Sigmoid colon (tissue), 7 donors: Measurements from ENCODE around the gene ADGRF3. TPM values are rescaled to one million over a fixed set of nuclear protein-coding genes. Genes with fewer than 3 reads are reported as not detected.
"Not testable (repeated sequence)": the region's sequence is repeated elsewhere in the genome, so short reads cannot be mapped to it uniquely, and the experiment has no call there.

Experiments
- DNase-seq: peaks from one replicate; pipeline ENCODE4 v3.0.0-alpha.2; 2019
- H3K27ac ChIP-seq, 4 donors: fragments of 200-600 bp; sonication (generic); one replicate each; pipeline ENCODE4 v1.5.1; 2016 to 2019; ENCODE audit warnings: mild to moderate bottlenecking in 1 of 4
- H3K27me3 ChIP-seq, 3 donors: fragments of 200-600 bp; sonication (generic); one replicate each; pipeline ENCODE4 v1.5.1; 2019; ENCODE audit warnings: mild to moderate bottlenecking in 1 of 3
- H3K36me3 ChIP-seq, 4 donors: fragments of 200-600 bp; sonication (generic); one replicate each; pipeline ENCODE4 v1.5.1; 2016 to 2019
- H3K4me1 ChIP-seq, 4 donors: fragments of 200-600 bp; sonication (generic); one replicate each; pipeline ENCODE4 v1.5.1; 2017 to 2019
- H3K4me3 ChIP-seq, 4 donors: fragments of 200-600 bp; sonication (generic); one replicate each; pipeline ENCODE4 v1.5.1; 2017 to 2019; ENCODE audit warnings: mild to moderate bottlenecking in 2 of 4, moderate library complexity in 1 of 4
- H3K9me3 ChIP-seq, 4 donors: fragments of 200-600 bp in 3 of 4; sonication (generic) in 3 of 4; one replicate each; pipeline versions ENCODE4 v1.5.1 to v1.6.1; 2013 to 2019
- EP300 ChIP-seq, 4 donors: sonication (generic); formaldehyde crosslinking; IDR thresholded peaks; one replicate each; pipeline ENCODE4 v1.6.1; 2017; ENCODE audit warnings: antibody characterized with exemption in 4 of 4
- POLR2A ChIP-seq, 2 donors: fragments of 450-650 bp; IDR thresholded peaks; one replicate each; pipeline ENCODE4 v1.6.1; 2016; ENCODE audit warnings: antibody characterized with exemption in 2 of 2, mild to moderate bottlenecking in 2 of 2, moderate library complexity in 2 of 2
- POLR2AphosphoS5 ChIP-seq, 4 donors: sonication (generic); formaldehyde crosslinking; IDR thresholded peaks; one replicate each; pipeline ENCODE4 v1.6.1; 2017; ENCODE audit warnings: antibody characterized with exemption in 4 of 4
- WGBS, 2 donors: extraction: QIAGEN DNeasy Blood & Tissue Kit; methylation state at CpG; one replicate each; pipeline ENCODE4 v1.1.7; 2013; 5-methylcytosine and 5-hydroxymethylcytosine counted together
- intact Hi-C: fragments of 100-400 bp; cut with DNase I; formaldehyde crosslinking; loops from one replicate; pipeline ENCODE4 v1.15.1; 2023
- polyA plus RNA-seq, 3 donors: library from polyadenylated mRNA; stranded (reverse); fragments of 200-250 nt; gene quantifications; one replicate each; pipeline ENCODE4 v1.2.3, GENCODE V29; 2013
- total RNA-seq, 4 donors: library from RNA; depleted of rRNA; stranded (reverse); fragments of >200 nt; gene quantifications; one replicate each; pipeline ENCODE4 v1.1.0, GENCODE V29; 2016
- TF ChIP-seq, protein P1 (sequence below), 4 experiments: fragments of 450-650 bp in 3 of 4; fragments of 200-600 bp in 1 of 4; IDR thresholded peaks; one replicate each; pipeline ENCODE4 v1.5.1; 2016 to 2019; ENCODE audit warnings: antibody characterized with exemption in 4 of 4, mild to moderate bottlenecking in 3 of 4, moderate library complexity in 2 of 4
- donor health status: healthy with polysubstance abuse.
- donor health status: Bipolar disorder and iron deficiency.
- donor health status: healthy.

The ADGRF3 gene
- total and polyA plus RNA-seq, 7 donors: 0.26 to 0.60 (median 0.28) TPM; not detected in 4

DNA sequence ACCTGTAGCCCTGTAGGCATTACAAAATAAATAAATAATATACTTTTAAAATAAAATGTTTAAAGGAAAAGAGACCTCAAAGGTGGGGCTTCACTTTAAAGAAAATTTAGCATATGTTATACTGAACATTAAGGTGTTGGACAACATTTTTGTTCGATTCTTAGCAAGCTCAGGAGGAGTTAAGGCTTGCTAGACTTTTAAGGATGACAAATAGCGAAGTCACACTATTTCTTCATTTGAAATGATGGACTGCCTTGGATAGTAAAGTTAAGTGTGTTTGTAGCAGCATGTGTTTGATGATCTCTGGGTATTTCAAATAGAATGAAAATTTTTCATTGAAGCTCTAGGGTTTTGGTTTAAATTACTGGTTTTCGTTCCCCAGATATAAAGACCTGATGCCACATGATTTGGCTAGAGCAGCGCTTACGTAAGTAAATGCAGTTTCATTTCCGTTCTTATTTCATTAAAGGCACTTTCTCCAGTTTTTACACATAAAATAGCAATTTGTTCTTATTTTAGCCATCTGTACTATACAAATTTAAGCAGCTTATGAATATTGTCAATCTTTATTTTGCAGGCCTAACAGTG, 76.9 kb downstream of the ADGRF3 start:
- Histone ChIP-seq H3K27me3 (no peaks in the 10 kb centered on the region), H3K9me3 (no peaks in the 10 kb centered on the region), H3K4me3 (no peak overlapping the region), H3K27ac (peak overlapping the region in 2 of 4 donors; percentile 24 to 59), H3K36me3 (peaks cover 0 to 36% (median 0%) of the 10 kb centered on the region in 4 donors), H3K4me1 (peaks cover 0 to 17% (median 13%) of the 10 kb centered on the region in 4 donors)
- TF ChIP-seq POLR2AphosphoS5 (IDR thresholded peaks at IDR 0.05): no peak
- intact Hi-C loops: no loop called here
- 89 to 93% methylated on average over 6 of the region's 6 CpGs for WGBS, 2 donors
- no peak for DNase-seq

DNA sequence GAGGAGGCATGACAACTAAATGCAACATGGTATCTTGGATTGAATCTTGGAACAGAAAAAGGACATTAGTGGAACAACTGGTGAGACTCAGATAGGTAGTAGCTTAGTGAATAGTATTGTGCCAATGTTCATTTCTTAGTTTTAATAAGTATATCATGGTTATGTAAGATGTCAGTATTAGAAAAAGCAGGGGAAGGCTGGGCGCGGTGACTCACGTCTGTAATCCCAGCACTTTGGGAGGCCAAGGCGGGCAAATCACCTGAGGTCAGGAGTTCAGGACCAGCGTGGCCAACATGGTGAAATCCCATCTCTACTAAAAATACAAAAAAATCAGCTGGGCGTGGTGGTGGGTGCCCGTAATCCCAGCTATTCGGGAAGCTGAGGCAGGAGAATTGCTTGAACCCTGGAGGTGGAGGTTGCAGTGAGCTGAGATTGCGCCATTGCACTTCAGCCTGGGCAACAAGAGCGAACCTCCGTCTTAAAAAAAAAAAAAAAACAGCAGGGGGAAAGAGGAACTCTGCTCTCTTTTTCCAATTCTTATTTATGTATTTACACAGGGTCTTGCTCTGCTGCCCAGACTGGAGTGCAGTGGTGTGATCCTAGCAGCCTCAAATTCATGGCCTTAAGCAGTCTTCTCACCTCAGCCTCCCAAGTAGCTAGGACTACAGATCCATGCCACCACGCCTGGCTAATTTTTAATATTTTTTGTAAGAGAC, 77.8 kb downstream of the ADGRF3 start:
- intact Hi-C loops, H3K4me1 ChIP-seq, DNase-seq, H3K4me3 ChIP-seq, H3K9me3 ChIP-seq, H3K27me3 ChIP-seq: not testable (repeated sequence)
- H3K36me3 ChIP-seq: peaks cover 0 to 43% (median 0%) of the 10 kb centered on the region in 4 donors
- 92 to 93% methylated on average over 12 of the region's 12 CpGs for WGBS, 2 donors
- H3K27ac ChIP-seq: peak overlapping the region in 2 of 4 donors; percentile 24 to 42

DNA sequence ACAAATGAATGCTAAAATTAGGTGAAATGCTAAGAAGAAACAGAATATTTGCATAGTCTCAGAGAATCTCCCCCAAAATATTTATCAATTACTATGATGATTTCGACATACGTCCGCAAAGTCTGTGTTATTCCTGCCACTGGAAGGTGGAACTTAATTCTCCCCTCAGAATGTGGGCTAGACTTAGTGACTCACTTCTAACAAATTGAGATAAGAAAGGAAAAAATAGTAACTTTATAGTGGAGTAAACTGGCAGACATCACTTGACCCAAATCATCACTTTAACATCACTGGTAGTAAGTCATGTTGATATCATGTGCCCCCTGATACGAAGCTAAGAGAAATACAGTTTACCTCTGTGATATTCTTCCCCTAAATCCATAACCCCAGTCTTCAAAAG, 78.4 kb downstream of the ADGRF3 start:
- H3K9me3 ChIP-seq: no peaks in the 10 kb centered on the region
- no peak overlapping the region for H3K4me3 ChIP-seq
- TF ChIP-seq, protein P1, sequence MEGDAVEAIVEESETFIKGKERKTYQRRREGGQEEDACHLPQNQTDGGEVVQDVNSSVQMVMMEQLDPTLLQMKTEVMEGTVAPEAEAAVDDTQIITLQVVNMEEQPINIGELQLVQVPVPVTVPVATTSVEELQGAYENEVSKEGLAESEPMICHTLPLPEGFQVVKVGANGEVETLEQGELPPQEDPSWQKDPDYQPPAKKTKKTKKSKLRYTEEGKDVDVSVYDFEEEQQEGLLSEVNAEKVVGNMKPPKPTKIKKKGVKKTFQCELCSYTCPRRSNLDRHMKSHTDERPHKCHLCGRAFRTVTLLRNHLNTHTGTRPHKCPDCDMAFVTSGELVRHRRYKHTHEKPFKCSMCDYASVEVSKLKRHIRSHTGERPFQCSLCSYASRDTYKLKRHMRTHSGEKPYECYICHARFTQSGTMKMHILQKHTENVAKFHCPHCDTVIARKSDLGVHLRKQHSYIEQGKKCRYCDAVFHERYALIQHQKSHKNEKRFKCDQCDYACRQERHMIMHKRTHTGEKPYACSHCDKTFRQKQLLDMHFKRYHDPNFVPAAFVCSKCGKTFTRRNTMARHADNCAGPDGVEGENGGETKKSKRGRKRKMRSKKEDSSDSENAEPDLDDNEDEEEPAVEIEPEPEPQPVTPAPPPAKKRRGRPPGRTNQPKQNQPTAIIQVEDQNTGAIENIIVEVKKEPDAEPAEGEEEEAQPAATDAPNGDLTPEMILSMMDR (IDR thresholded peaks at IDR 0.05): no peak
- TF ChIP-seq POLR2A (IDR thresholded peaks at IDR 0.05): no peak
- TF ChIP-seq POLR2AphosphoS5 (IDR thresholded peaks at IDR 0.05): no peak
- TF ChIP-seq EP300 (IDR thresholded peaks at IDR 0.05): no peak
- peaks cover 0 to 3% (median under 1%) of the 10 kb centered on the region in 4 donors for H3K4me1 ChIP-seq
- H3K27ac ChIP-seq: no peak overlapping the region
- WGBS, 2 donors: 94 to 96% methylated on average over 4 of the region's 4 CpGs
- H3K36me3 ChIP-seq: peaks cover 0 to 50% (median 0%) of the 10 kb centered on the region in 4 donors
- intact Hi-C loops: no loop called here
- H3K27me3 ChIP-seq: no peaks in the 10 kb centered on the region
- no peak for DNase-seq

DNA sequence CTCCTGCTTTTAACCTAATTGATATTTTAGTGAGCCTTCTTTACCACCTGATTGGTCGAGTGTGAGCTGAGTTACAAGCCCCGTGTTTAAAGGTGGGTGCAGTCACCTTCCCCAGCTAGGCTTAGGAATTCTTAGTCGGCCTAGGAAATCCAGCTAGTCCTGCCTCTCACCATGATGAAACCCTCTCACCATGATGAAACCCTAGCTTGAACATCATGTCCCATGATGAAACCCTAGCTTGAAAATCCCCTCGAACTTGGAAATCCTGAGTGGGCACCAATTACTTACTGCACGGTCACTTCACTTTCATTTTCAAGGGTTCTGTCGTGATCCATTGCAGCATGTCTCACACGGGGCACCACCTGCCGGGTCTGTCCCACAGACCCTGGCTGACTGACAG, 87.8 kb downstream of the ADGRF3 start:
- H3K36me3 ChIP-seq: peaks cover 0 to 76% (median 12%) of the 10 kb centered on the region in 4 donors
- H3K4me3 ChIP-seq, H3K9me3 ChIP-seq, intact Hi-C loops, H3K27me3 ChIP-seq, H3K4me1 ChIP-seq, H3K27ac ChIP-seq, DNase-seq: not testable (repeated sequence)
- WGBS, 2 donors: 93 to 95% methylated on average over 8 of the region's 8 CpGs

Other genes starting within 250 kb of the ADGRF3 start
- 1 to 10 TPM; 1.1 to 4.4 (median 2.1) TPM for gene GAREM2, start 173.7 kb downstream of the ADGRF3 start, total RNA-seq
- 10 to 100 TPM in 1 of 3 donors, 1 to 10 TPM in 2; 2.1 to 11.6 (median 2.4) TPM for gene GAREM2, start 173.7 kb downstream of the ADGRF3 start, polyA plus RNA-seq
- gene HADHA, start 102.2 kb downstream of the ADGRF3 start, total RNA-seq: 100 to 1,000 TPM; 110 to 137 (median 118) TPM
- 100 to 1,000 TPM in 2 of 3 donors, 10 to 100 TPM in 1; 96.7 to 148 (median 126) TPM for gene HADHA, start 102.2 kb downstream of the ADGRF3 start, polyA plus RNA-seq
- gene HADHB, start 101.8 kb downstream of the ADGRF3 start, total RNA-seq: 100 to 1,000 TPM in 3 of 4 donors, 10 to 100 TPM in 1; 82.8 to 147 (median 119) TPM
- 100 to 1,000 TPM in 2 of 3 donors, 10 to 100 TPM in 1; 93.3 to 212 (median 120) TPM for gene HADHB, start 101.8 kb downstream of the ADGRF3 start, polyA plus RNA-seq
- gene SELENOI, start 646 bp downstream of the ADGRF3 start, total RNA-seq: 10 to 100 TPM in 1 of 4 donors, 1 to 10 TPM in 3; 6.6 to 11.0 (median 8.9) TPM
- 1 to 10 TPM; 1.2 to 9.9 (median 1.6) TPM for gene SELENOI, start 646 bp downstream of the ADGRF3 start, polyA plus RNA-seq
- gene DRC1, start 55.1 kb upstream of the ADGRF3 start, total RNA-seq: under 1 TPM in 1 of 4 donors, not detected in 3; 0.54 TPM
- gene DRC1, start 55.1 kb upstream of the ADGRF3 start, polyA plus RNA-seq: under 1 TPM in 1 of 3 donors, not detected in 2; 0.06 TPM
- gene OTOF, start 131.3 kb upstream of the ADGRF3 start, total RNA-seq: under 1 TPM in 1 of 4 donors, not detected in 3; 0.71 TPM
- under 1 TPM in 1 of 3 donors, not detected in 2; 0.32 TPM for gene OTOF, start 131.3 kb upstream of the ADGRF3 start, polyA plus RNA-seq